ENCODE measurements around the gene PLPP4.

- TF ChIP-seq CTCF (IDR thresholded peaks at IDR 0.05; ENCODE audit: low read depth, low read length, poor library complexity, severe bottlenecking) (no peak), EZH2phosphoT487 (IDR thresholded peaks at IDR 0.05; ENCODE audit: borderline replicate concordance, low read length) (no peak)
Measured at GRCh38 chr10:120477743-120478141, 20.7 kb downstream of the PLPP4 start.
